Heart right ventricle (tissue), 16 donors: ENCODE measurements around the gene SLC39A11. TPM values are rescaled to one million over a fixed set of nuclear protein-coding genes. Genes with fewer than 3 reads are reported as not detected.

Experiments
- ATAC-seq, 8 donors: fragments of 200-7000 bp; cut with Tn5 transposase; one replicate each; pipeline ENCODE4 v1.9.1; 2020; ENCODE audit warnings: mild to moderate bottlenecking in 8 of 8, moderate library complexity in 8 of 8, moderate number of reproducible peaks in 1 of 8
- DNase-seq, 2 donors: peaks; one replicate each; pipeline ENCODE4 v3.0.0-alpha.2; 2020
- H3K27ac ChIP-seq, 10 donors: fragments of 200-600 bp; sonication (generic) in 2 of 10; one replicate each; pipeline versions ENCODE4 v1.5.0 to v1.8.0; 2020 to 2022; ENCODE audit warnings: mild to moderate bottlenecking in 3 of 10
- H3K27me3 ChIP-seq, 7 donors: fragments of 200-600 bp; one replicate each; pipeline ENCODE4 v1.8.0; 2021 to 2022; ENCODE audit warnings: mild to moderate bottlenecking in 2 of 7
- H3K36me3 ChIP-seq, 9 donors: fragments of 200-600 bp; sonication (generic) in 1 of 9; one replicate each; pipeline versions ENCODE4 v1.5.0 to v1.8.0; 2020 to 2022; ENCODE audit warnings: mild to moderate bottlenecking in 2 of 9
- H3K4me1 ChIP-seq, 9 donors: fragments of 200-600 bp; sonication (generic) in 1 of 9; one replicate each; pipeline versions ENCODE4 v1.5.0 to v1.8.0; 2020 to 2022; ENCODE audit warnings: mild to moderate bottlenecking in 4 of 9
- H3K4me3 ChIP-seq, 10 donors: fragments of 200-600 bp; sonication (generic) in 2 of 10; one replicate each; pipeline versions ENCODE4 v1.5.0 to v1.8.0; 2020 to 2022; ENCODE audit warnings: mild to moderate bottlenecking in 7 of 10, moderate library complexity in 2 of 10
- H3K9me3 ChIP-seq, 11 donors: fragments of 200-600 bp in 10 of 11; sonication (generic) in 2 of 11; one replicate each; pipeline versions ENCODE4 v1.5.0 to v1.8.0; 2013 to 2022; ENCODE audit warnings: mild to moderate bottlenecking in 2 of 11, control low read depth in 1 of 11, moderate library complexity in 1 of 11
- CTCF ChIP-seq, 9 donors: fragments of 200-600 bp; sonication (generic) in 2 of 9; IDR thresholded peaks; one replicate each; pipeline versions ENCODE4 v1.5.0 to v1.8.0; 2021 to 2022; ENCODE audit warnings: antibody characterized with exemption in 9 of 9, mild to moderate bottlenecking in 5 of 9, moderate library complexity in 1 of 9
- WGBS, 2 donors: extraction: QIAGEN DNeasy Blood & Tissue Kit; methylation state at CpG; one replicate each; pipeline ENCODE4 v1.1.7; 2013; ENCODE audit warnings: inconsistent platforms in 1 of 2; 5-methylcytosine and 5-hydroxymethylcytosine counted together
- intact Hi-C, 10 donors: fragments of 100-400 bp; cut with DNase I; formaldehyde crosslinking; loops; one replicate each; pipeline versions ENCODE4 v1.11.1 to v1.14.2; 2022
- polyA plus RNA-seq, 2 donors: library from polyadenylated mRNA; stranded (reverse); fragments of 200-250 nt; gene quantifications; one replicate each; pipeline ENCODE4 v1.2.3, GENCODE V29; 2013
- total RNA-seq, 10 donors: library from RNA; stranded (reverse); fragmentation: NEBNext Ultra II Directional in 3 of 10; extraction: Animal tissue kit (Norgen Biotek cat#: 25700) in 3 of 10; gene quantifications; one replicate each; pipeline versions ENCODE4 v1.2.1 to v1.2.4, GENCODE V29; 2021 to 2023
- donor health status: Arrhythmogenic right ventricular cardiomyopathy.
- donor health status: ischemic (EF 13 %, LVEDD 7.1; RV severe dilation, severe dysfunction).
- donor health status: healthy with polysubstance abuse.
- donor health status: DM: no; HTN: yes; CAD: no.
- donor health status: DM: no; HTN: no; CAD: no.
- donor health status: ischemic (EF 25% LVEDD 6.9; RV normal size, moderate dysfunction).
- donor health status: ischemic (EF 25% LVEDD 5.7; RV mildly dilated, moderate dysfunction).
- donor health status: healthy.
- donor health status: DM: yes; HTN: yes; CAD: no.
- donor health status: Ischemic cardiomyopathy.
- donor health status: ischemic (EF 35%, LVEDD 5.7; RV mildly dilated, moderate dysfunction).
- donor health status: nonischemic (EF 11% LVEDD 7.7; RV severe dilation, severe dysfunction).
- donor health status: DM: yes; HTN: yes; CAD: no.
- donor health status: PGD.
- donor health status: ischemic (EF 29% LVEDD 5.4; RV normal size, mild dysfunction).
- donor health status: nonischemic (EF 23%, LVEDD 6.1; RV moderate dilation, normal function).

The SLC39A11 gene
- total and polyA plus RNA-seq, 12 donors, result 2.4 to 11.3 (median 6.4) TPM

DNA sequence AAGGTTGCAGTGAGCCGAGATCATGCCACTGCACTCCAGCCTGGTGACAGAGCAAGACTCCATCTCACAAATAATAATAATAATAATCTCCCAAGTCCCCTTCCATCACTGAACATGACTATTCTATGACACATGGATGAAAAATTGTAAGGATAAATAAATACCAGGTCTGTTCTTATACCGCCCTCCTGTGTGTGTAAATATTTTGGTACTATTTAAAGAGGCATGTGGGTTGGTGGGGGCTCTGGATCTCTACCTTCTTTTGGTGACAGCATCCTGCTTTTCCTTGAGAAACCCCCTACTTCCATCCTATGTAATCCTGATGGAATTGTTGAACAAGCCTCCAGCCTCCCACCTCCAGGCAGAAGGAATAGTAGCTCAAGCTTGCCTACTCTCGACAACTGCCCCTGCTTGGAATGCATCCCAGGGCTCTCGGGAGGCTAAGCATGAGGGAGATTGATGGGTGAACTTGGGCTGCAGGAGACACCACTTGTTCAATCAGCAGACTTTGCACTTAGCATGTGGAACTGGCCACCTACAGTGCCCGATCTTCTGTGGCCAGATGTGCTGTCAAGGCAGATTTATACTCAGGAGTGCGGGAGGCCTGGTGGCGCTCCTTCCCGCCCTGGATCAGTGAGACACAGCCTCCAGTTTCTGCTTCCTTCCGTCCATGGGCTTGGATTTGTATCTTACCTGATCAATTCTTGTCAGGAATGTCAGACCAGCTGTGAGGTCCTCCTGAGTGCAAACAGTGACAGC lies 287.4 kb downstream of the SLC39A11 start:
- no peak for TF ChIP-seq CTCF (IDR thresholded peaks at IDR 0.05)
- Histone ChIP-seq H3K9me3 (peaks cover 0 to 18% (median 2%) of the 10 kb centered on the region in 11 donors), H3K4me1 (no peaks in the 10 kb centered on the region), H3K27me3 (no peaks in the 10 kb centered on the region), H3K27ac (no peak overlapping the region), H3K36me3 (no peaks in the 10 kb centered on the region), H3K4me3 (no peak overlapping the region)
- DNase-seq (no peak), ATAC-seq (no peak)
- intact Hi-C loops, result no loop called here
- WGBS, 2 donors, result 81 to 84% methylated on average over 9 of the region's 9 CpGs

DNA sequence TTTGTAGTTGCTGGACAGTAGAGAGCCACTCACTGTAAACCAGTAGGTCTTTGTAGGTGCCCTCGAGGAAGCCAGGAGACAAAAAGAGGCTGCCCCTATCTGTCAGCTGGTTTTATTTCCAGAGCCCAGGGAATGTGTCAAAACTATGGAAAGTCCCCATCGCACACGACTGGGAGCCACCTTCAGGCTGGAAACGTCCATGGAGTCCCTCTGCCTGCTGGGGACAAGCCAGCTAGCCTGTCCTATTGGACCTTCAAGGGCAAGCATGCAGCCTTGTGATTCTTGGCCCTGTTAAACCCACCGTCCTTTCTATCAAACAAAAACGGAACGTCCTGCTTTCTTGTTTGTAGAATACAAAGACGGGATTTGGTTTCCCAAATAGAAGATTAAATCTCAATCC lies 289.8 kb downstream of the SLC39A11 start:
- WGBS, 2 donors, result 68 to 69% methylated on average over 8 of the region's 8 CpGs
- no peak for DNase-seq
- TF ChIP-seq CTCF (IDR thresholded peaks at IDR 0.05), result no peak
- Histone ChIP-seq H3K36me3 (peaks cover 0 to 3% (median 0%) of the 10 kb centered on the region in 9 donors), H3K27me3 (no peaks in the 10 kb centered on the region), H3K4me3 (no peak overlapping the region), H3K9me3 (peaks cover 0 to 36% (median 11%) of the 10 kb centered on the region in 11 donors), H3K27ac (no peak overlapping the region), H3K4me1 (no peaks in the 10 kb centered on the region)
- intact Hi-C loops, result no loop called here
- no peak for ATAC-seq

DNA sequence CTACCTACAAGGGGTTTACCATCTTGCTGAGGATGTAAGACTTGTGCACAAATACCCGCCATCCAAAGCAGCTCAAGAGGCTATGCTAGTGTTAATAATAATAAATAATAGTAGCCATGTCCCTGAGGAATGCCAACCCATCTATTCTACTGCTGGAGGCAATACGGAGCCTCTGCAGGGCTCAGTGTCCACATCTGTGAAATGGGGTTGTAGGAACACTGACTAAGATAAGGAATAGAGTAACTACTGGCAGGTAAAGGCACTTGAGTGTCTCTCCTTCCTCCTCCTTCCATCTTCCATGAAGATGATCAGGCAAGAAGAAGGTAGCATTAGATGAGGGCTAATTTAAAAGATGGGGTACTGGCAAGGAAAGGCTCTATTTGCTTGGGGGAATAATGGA lies 295.3 kb downstream of the SLC39A11 start:
- H3K27me3 ChIP-seq, result no peaks in the 10 kb centered on the region
- H3K9me3 ChIP-seq, result peaks cover 0 to 71% (median 21%) of the 10 kb centered on the region in 11 donors
- H3K4me1 ChIP-seq, result no peaks in the 10 kb centered on the region
- H3K36me3 ChIP-seq, result peaks cover 0 to 4% (median 0%) of the 10 kb centered on the region in 9 donors
- DNase-seq (no peak), ATAC-seq (no peak)
- no peak overlapping the region for H3K27ac ChIP-seq
- WGBS, 2 donors, result 72 to 100% methylated on average over 2 of the region's 2 CpGs
- no peak for TF ChIP-seq CTCF (IDR thresholded peaks at IDR 0.05)
- H3K4me3 ChIP-seq, result no peak overlapping the region
- intact Hi-C loops, result no loop called here

DNA sequence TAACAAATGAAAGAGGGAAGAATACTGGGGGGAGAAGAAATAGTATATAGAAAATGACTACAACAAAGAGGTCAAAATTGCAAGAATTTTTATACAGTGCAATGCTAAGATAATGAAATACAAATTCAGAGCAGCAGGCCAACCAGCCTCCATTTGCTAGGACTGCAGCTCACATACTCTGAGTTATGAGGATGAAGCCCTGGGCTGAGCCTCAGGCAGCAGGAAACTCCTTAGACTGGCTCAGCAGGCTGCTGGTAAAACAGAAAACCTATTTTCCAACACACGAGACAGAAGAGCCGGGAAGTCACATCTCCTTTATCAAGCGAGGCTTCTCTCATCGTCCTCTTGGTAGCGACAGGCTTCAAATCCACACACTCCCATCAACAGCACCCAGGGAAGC lies 296.5 kb downstream of the SLC39A11 start:
- no peak overlapping the region for H3K4me3 ChIP-seq
- intact Hi-C loops, result no loop called here
- peaks cover 0 to 74% (median 21%) of the 10 kb centered on the region in 11 donors for H3K9me3 ChIP-seq
- no peaks in the 10 kb centered on the region for H3K4me1 ChIP-seq
- no peak overlapping the region for H3K27ac ChIP-seq
- peaks cover 0 to 8% (median 0%) of the 10 kb centered on the region in 9 donors for H3K36me3 ChIP-seq
- no peak for TF ChIP-seq CTCF (IDR thresholded peaks at IDR 0.05)
- WGBS, 2 donors, result 54 to 77% methylated on average over 5 of the region's 5 CpGs
- DNase-seq (no peak), ATAC-seq (no peak)
- H3K27me3 ChIP-seq, result no peaks in the 10 kb centered on the region
